Nephron progenitor cell (in vitro differentiated cells): ENCODE data around the gene FOXP1.

ENCODE experiments used
- DNase-seq: peaks from one replicate; pipeline ENCODE4 v3.0.0; 2021
- H3K27ac Mint-ChIP-seq: 2 replicates; pipeline ENCODE4 v1.8.0; 2021; ENCODE audit warnings: mild to moderate bottlenecking, moderate library complexity, mixed read lengths
- H3K27me3 Mint-ChIP-seq: 2 replicates; pipeline ENCODE4 v1.8.0; 2021; ENCODE audit warnings: mild to moderate bottlenecking, low read depth, mixed read lengths; ENCODE audit not compliant: poor library complexity
- H3K36me3 Mint-ChIP-seq: 2 replicates; pipeline ENCODE4 v1.8.0; 2021; ENCODE audit warnings: low read depth, mixed read lengths
- H3K4me1 Mint-ChIP-seq: 2 replicates; pipeline ENCODE4 v1.8.0; 2021; ENCODE audit warnings: mixed read lengths
- H3K4me3 Mint-ChIP-seq: 2 replicates; pipeline ENCODE4 v1.8.0; 2021; ENCODE audit warnings: mild to moderate bottlenecking, moderate library complexity, mixed read lengths
- H3K9me3 Mint-ChIP-seq: 2 replicates; pipeline ENCODE4 v1.8.0; 2021; ENCODE audit warnings: mild to moderate bottlenecking, moderate library complexity, mixed read lengths
- TF ChIP-seq, protein P1 (sequence below): fragments of 200-600 bp; sonication (generic); IDR thresholded peaks from 2 replicates; pipeline ENCODE4 v1.5.0; 2021; ENCODE audit warnings: antibody characterized with exemption

The FOXP1 gene

DNA sequence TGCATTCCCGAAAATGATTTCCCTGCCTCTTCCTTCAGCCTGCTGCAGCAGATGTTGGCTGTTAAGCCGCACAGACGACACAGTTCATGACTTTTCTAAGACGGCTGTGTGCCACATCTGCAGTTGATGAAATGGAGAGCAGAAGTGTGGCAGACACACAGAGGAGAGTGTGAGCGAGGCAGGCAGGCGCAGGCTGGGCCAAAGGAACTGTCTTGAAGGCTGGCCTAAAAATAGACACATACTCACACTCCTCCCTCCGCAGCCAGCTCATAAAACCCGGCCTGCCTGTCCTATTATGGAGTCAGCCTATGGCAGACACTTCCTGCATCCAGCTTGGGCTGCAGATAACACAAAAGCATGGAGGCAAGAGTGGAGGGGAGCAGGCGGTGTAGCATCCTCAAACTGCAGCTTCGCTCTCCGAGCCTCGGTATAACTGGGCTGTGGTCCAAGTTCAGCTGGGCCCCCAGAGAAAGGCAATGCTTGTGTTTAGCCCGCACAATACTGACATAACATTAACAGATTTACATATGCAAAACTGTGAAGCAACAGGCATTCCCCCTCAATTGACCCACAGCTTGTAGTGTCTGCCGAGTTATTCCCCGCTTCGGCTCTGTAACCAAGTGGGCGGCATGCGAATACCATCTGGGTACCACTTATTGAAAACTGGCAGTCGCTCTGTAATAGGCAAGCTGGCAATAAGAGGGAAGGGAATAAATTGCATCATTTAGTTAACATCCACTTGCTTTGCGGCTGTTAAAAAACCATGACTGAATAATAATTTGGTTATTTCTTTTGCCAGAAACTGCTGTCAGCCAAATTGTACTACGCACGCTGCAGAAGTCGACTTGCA lies 40.8 kb downstream of the FOXP1 start:
- peak; percentile 45 for DNase-seq
- H3K4me1 Mint-ChIP-seq = peaks cover 55% of the 10 kb centered on the region

DNA sequence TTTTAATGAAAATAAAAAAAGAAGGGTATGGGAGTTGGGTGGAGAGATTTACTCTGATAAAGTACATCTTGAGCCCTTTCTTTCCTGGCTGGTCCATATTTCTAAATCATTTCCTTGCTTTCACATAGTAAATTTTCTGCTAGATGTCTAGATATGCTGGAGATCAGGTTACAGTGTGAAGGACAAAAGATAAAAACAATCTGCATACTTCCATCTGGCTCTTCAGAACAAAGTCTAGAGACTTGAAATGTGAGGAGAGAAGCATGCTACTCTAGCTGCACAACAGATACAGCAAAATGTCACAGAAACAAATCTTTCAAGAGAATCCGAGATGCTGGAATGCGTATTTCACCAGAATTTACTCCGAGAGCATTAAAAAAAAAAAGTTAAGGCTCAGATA lies 42.2 kb downstream of the FOXP1 start:
- Mint-ChIP-seq H3K4me3 (peak overlapping the region; percentile 17), H3K9me3 (peaks cover 3% of the 10 kb centered on the region), H3K27me3 (peaks cover 9% of the 10 kb centered on the region), H3K4me1 (peaks cover 64% of the 10 kb centered on the region), H3K36me3 (peaks cover 12% of the 10 kb centered on the region), H3K27ac (peak overlapping the region; percentile 11)
- TF ChIP-seq, protein P1, sequence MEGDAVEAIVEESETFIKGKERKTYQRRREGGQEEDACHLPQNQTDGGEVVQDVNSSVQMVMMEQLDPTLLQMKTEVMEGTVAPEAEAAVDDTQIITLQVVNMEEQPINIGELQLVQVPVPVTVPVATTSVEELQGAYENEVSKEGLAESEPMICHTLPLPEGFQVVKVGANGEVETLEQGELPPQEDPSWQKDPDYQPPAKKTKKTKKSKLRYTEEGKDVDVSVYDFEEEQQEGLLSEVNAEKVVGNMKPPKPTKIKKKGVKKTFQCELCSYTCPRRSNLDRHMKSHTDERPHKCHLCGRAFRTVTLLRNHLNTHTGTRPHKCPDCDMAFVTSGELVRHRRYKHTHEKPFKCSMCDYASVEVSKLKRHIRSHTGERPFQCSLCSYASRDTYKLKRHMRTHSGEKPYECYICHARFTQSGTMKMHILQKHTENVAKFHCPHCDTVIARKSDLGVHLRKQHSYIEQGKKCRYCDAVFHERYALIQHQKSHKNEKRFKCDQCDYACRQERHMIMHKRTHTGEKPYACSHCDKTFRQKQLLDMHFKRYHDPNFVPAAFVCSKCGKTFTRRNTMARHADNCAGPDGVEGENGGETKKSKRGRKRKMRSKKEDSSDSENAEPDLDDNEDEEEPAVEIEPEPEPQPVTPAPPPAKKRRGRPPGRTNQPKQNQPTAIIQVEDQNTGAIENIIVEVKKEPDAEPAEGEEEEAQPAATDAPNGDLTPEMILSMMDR = no peak
- no peak for DNase-seq

More for the DNA sequence above, 40.8 kb downstream of the FOXP1 start:
- Mint-ChIP-seq H3K27me3 (peaks cover 6% of the 10 kb centered on the region), H3K27ac (peak overlapping the region; percentile 93), H3K4me3 (peak overlapping the region; percentile 61), H3K9me3 (peaks cover 3% of the 10 kb centered on the region), H3K36me3 (peaks cover 19% of the 10 kb centered on the region)
- TF ChIP-seq, protein P1 = no peak

- DNase-seq = peak; percentile 52
- Mint-ChIP-seq H3K27me3 (peaks cover 9% of the 10 kb centered on the region), H3K9me3 (peaks cover 3% of the 10 kb centered on the region), H3K4me1 (peaks cover 62% of the 10 kb centered on the region), H3K27ac (peak overlapping the region; percentile 68), H3K36me3 (peaks cover 36% of the 10 kb centered on the region), H3K4me3 (no peak overlapping the region)
- TF ChIP-seq, protein P1 = no peak
Observed at GRCh38 chr3:71537211-71537611, 46.3 kb downstream of the FOXP1 start.

DNA sequence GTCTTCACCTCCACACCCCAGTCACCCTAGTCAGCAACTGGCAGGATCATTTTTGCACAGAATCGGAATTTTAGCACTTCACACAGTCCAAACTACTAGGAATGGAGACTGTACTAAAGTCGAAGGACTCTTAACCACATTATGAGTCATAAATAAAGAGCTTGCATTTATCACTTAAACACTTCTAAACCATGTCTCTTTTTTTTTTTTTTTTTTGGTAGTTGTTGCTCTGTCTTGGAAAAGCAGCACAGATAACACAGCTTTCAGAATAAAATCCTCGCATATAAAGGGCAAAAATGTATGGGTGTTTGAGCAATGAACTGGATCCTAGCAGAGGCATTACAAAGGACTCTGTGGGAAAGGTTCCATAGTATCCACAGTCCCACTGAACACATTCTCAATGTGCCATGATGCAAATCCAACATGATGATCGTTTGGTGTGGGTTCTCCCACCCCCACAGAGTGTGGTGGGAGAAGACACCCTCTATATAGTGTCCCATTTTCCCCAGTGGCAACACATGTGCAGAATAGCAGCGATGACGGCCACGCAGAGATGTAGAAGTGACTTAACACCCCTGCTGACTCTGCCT lies 47.1 kb downstream of the FOXP1 start:
- no peak for DNase-seq
- Mint-ChIP-seq H3K4me3 (no peak overlapping the region), H3K27ac (no peak overlapping the region), H3K27me3 (peaks cover 9% of the 10 kb centered on the region), H3K36me3 (peaks cover 36% of the 10 kb centered on the region), H3K4me1 (peaks cover 60% of the 10 kb centered on the region), H3K9me3 (peaks cover 3% of the 10 kb centered on the region)
- TF ChIP-seq, protein P1 = no peak

DNA sequence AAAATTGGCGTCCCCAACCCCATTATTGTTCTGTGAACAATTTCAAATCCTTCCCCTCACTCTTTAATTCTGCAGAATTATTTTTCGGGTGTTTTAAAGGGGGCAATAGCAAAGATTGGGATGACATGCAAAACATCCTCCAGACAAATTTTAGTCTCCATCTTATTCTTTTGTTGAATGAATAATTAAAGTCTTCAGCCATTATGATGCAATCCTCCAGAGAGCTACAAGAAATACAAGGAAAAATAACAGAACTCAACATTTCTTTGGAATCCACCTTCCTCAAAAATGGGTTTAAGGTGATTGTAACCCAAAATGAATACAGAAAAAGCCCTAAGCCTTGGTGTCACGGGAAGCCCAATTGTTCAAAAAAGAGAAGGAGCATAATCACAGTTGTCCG lies 49.9 kb downstream of the FOXP1 start:
- Mint-ChIP-seq H3K27ac (no peak overlapping the region), H3K4me3 (no peak overlapping the region), H3K27me3 (peaks cover 7% of the 10 kb centered on the region), H3K4me1 (peaks cover 69% of the 10 kb centered on the region), H3K9me3 (no peaks in the 10 kb centered on the region), H3K36me3 (peaks cover 34% of the 10 kb centered on the region)
- TF ChIP-seq, protein P1 = no peak
- DNase-seq = no peak
